NCI-H345 treated with DMSO at 0.1 percent for 48 hours (cell line): Measurements from ENCODE around the gene OR2B2.

Experiments used
- DNase-seq: peaks from one replicate; lab custom pipeline; 2025; ENCODE audit not compliant: unreplicated experiment; lab: John Stamatoyannopoulos, UW

OR2B2 gene

GRCh38 chr6:27893836-27894807 is 18.1 kb downstream of the OR2B2 start:
- peak; percentile 95 for DNase-seq

GRCh38 chr6:27893059-27893835 is 18.9 kb downstream of the OR2B2 start:
- peak; percentile 97 for DNase-seq

- DNase-seq = no peak
Observed at GRCh38 chr6:27892649-27893058, 19.5 kb downstream of the OR2B2 start.

GRCh38 chr6:27891320-27891875 is 20.8 kb downstream of the OR2B2 start:
- no peak for DNase-seq

- DNase-seq = no peak
Observed at GRCh38 chr6:27890445-27891319, 21.5 kb downstream of the OR2B2 start.

GRCh38 chr6:27889628-27890444 is 22.4 kb downstream of the OR2B2 start:
- no peak for DNase-seq

GRCh38 chr6:27889275-27889627 is 22.9 kb downstream of the OR2B2 start:
- DNase-seq = no peak

GRCh38 chr6:27888566-27888965 is 23.6 kb downstream of the OR2B2 start:
- no peak for DNase-seq

- no peak for DNase-seq
Observed at GRCh38 chr6:27886073-27886472, 26.1 kb downstream of the OR2B2 start.

- no peak for DNase-seq
Observed at GRCh38 chr6:27883136-27883535, 29.1 kb downstream of the OR2B2 start.

- no peak for DNase-seq
Observed at GRCh38 chr6:27882624-27883023, 29.6 kb downstream of the OR2B2 start.

- no peak for DNase-seq
Observed at GRCh38 chr6:27879837-27880236, 32.4 kb downstream of the OR2B2 start.

GRCh38 chr6:27874016-27874415 is 38.2 kb downstream of the OR2B2 start:
- DNase-seq = no peak

- DNase-seq = peak; percentile 68
Observed at GRCh38 chr6:27873021-27873940, 38.9 kb downstream of the OR2B2 start.

- no peak for DNase-seq
Observed at GRCh38 chr6:27872642-27873020, 39.6 kb downstream of the OR2B2 start.

GRCh38 chr6:27871924-27872638 is 40.1 kb downstream of the OR2B2 start:
- peak; percentile 75 for DNase-seq

GRCh38 chr6:27870291-27870870 is 41.8 kb downstream of the OR2B2 start:
- DNase-seq = no peak

GRCh38 chr6:27868311-27868710 is 43.9 kb downstream of the OR2B2 start:
- DNase-seq = no peak
